ENCODE results near the gene MALAT1.

MALAT1 gene

DNA sequence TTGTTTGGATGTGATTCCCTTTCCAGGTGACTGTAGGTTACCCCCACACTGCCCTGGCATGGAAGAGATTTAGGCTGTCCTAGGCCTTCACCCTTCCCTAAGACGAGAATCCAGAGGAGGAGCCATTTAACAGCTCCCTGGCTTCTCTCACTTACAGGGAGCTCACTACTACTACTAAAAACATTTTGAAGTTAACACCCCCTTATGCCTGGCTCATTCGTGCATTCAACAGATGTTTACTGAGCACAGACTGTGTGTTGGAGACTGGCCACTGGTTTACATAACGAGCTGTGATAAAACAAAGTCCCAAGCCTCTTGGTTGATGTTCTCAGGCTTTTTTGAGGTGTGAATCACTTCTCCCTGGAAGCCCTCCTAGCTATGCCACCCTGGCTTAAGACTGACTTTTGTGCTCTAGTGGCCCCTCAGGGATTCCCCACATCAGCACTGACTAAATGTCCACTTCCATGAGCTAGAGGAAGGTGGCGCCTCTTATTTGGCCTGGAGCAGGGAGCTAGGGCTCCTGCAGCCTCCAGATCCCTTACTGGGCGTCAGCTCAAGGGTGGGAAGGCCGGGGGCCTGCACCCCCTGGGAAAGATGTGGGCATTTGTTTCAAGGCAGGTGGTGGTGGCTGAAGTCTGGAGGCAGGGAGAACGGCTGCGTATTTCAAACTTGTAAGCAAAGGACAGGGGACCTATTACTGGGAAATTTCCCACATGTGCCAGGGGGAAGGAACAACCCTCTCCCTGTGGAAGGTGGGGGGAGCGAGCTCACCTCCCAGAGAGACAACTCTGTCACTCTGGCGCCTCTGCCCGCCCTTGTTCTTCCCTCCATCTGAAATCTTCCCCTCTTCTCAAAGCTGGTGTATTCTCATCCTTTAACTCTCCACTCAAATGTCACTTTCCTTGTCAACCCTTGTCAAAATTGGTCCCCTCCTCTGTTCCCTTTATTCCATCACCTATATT is 19.4 kb upstream of the MALAT1 start:
- no peak for DNase-seq

DNA sequence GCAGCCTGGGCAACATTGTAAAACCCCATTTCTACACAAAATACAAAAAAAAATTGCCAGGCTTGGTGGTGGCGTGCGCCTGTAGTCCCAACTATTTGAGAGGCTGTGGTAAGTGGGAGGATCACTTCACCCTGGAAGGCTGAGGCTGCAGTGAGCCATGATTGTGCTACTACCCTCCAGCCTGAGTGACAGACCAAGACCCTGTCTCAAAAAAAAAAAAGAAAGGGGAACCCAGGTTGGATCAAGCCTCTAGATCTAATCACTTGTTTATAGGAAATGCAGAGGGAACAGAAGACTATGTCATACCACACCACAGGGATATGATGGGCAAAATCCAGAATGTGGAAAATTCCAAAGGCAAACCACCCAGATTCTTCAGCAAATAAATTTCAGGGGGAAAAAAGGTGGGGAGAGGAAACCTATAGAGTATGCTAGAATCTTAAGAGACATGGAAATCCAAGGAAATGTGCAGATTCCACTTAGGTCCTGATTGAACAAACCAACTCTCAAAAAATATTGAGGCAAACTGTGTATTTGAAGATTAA is 16.5 kb upstream of the MALAT1 start:
- DNase-seq: no peak

DNA sequence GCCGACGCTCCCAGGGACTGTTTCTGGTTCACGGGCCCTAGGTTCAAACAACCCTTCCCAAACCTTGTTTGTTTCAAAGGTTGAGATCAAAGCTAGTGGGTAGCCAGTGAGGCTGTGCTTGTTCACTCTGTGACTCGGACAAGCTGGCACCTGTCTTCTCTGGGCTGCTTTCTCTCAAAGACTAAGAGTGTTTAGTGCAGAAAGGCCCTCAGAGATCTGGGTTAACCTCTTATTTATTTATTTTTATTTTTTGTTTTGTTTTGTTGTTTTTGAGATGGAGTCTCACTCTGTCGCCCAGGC is 13.0 kb upstream of the MALAT1 start:
- DNase-seq: no peak

DNA sequence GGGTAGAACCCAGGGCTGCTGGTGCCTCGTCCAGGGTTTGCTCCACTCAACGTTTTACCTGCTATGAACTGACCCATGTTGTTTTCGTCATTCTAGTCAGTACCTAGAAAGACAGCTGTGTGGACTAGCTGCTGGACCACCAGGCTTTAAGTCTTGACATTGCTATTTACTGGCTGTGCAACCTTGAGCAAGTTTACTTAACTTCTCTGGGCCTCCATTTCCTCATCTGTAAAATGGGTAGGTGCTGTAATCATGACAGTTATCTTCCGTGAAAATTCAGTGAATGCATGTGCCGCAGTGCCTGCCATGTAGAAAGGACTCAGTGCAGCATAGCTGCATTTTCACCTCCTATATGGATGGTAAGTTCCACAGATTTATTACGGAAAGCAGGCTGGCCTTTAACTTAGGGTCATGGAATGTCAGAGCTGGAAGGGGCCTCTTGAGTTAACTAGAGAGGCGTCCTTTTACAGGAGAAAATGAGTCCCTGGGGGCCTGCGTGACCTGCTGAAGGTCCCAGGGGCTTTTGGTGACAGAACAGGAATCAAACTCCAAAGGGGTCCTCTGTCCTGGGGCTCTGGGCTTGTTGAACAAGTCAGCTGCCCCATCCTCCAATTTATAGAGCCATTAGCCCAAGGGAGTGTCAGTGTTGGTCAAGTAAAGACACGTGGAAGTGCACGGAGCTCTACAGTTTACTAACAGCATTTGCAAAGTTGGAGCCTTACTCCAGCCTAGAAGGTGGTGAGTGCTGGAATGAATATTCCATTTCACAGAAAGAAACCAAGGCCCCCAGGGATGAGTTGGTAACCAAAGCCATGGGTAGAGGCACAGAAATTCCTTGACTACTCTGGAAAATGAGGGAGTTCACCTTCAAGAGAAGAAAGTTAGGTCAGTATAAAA is 12.0 kb upstream of the MALAT1 start:
- DNase-seq: no peak

DNA sequence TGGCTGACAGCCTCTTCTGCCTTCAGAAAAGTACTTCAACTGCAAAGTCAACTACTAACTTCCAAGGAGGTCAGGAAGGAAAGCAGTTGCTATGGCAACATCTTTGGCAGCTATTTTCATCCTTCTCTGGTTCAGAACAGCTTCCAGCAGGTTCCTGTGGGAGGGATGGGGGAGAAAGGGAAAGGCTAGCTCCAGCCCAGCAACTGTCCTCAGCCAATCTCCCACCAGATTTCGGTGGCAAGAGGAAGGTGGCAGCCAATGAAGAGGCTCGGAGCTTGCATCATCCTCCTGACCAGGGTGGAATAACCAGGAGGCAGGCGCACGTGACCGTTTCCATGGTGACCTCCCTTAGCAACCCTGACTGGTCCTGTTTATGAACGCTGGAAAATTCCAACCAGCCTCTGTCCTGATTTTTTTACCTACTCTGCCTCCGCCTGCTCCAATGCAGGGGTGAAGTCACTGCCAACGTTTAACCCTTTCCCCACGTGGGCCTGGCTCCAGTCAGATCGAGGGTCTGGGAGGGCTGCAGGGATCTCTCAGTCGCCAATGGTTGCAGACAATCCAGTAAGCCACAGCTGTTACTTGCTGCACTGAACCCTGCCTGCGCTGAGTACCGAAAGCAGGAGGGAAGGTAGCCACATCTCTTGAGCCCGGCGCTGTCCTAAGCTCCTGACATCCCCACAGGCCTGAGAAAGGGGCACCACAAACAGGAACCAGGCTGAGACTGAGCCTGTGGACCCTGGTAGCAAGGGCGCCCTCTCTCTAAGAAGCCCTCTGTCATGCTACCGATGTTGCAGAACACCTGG is 11.2 kb upstream of the MALAT1 start:
- peak; percentile 98 for DNase-seq

DNA sequence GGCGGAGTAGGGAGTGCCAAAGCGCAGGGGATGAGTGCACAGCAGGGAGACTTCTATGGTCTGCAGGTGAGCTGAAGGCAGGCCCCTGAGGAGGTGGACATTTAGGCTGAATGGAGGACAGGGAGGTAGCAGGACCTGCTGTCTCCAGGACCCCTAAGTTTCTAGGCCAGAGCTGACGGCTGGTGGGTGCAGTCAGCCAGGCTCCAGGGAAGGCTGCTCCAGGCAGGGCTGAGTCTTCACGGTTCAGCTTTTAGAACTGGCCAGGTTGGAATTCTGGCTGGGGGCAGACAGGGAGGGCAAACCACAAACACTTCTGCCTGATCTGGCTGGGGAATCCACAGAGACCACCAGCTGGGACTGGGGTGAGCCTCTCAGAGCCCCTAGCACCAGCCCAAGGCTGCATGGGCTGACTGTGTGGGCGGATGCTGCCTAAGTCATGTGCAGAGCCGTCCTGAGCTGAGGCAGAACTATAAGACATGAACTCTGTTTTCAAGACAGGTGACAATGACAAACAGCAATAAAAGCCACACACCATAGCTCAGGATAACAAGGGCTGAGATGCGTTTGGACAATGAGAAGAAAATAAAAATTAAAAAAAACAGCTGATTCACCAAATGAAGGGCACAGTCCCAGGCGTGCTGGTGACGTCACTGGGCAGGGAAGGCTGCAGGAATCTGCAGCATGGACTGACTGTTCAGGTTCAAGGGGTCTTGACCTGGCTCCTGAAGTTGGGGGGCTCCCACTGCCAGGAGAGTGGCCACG is 10.4 kb upstream of the MALAT1 start:
- no peak for DNase-seq

DNA sequence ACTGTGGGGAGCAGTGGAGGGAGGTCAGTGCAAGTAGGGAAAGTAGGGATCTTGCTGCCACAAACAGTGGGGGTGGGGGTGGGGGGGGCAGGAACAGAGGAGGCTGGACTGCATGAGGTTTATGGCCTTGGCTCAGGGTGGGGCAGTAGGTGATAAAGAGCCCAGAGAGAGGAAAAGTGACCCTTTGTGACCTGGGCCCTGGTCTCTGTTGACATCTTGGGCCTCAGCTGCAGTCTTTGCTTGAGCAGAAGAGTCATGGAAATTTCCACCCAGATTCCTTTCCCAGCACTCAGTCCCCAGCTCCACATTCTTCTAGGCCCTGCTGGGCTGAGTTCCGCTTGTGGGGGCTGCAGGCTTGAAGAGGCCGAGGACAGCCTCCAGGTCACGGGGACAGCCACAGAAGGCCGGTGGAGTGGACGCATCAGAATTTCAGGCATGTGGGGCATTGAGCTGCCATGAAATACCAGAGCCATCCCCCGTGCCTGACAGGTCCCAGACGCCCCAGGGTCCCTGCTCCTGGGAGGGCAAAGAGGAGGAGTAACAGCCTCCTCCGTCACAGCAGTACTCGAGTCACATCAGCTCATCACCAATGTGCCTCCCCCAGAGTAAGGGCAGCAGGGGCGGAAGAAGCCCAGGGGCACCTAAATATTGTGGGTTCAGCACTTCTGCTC is 9.7 kb upstream of the MALAT1 start:
- DNase-seq: no peak

DNA sequence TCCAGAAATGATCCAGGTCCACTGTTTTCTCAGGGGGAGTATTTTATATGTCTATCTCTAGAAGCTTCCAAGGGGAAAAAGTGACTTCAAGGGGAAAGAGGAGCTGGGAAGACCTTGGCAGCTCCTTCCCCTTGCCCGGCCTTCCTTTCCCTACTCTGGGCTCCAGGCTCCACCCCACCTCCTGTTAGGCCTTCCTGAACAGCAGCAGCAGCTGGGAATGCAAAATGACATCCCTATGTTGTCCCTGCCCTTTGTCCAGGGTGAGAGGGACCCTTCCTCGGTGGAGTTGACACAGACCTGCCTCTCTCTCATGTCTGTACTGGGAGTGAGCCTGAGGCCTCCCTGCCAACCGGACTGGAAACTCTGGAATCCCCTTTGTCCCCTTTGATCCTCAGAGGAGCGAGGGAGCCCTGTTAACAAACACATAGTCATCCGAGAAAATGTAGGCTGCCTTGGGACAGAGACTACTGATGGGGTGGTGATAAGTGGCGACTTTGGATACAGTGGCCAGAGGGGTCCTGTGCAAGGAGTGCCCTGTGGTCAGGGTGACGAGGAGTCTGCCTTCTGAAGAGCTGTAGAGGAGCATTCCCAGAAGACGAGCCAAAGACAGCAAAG is 9.0 kb upstream of the MALAT1 start:
- DNase-seq: no peak

DNA sequence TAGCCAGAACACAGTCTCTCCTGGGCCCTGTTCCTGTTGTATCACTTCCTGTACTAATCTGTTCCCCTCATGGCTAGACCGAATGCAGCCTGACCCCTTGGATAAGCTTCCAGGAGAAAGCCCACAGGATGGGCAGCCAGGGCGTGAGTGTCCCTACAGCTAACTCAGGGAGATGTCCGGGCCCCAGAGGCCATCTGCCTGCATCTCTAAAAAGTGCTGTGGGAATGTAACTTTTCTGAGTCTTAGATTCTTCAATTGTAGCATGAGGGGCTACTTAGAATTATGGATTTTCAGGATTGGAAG is 7.7 kb upstream of the MALAT1 start:
- no peak for DNase-seq

DNA sequence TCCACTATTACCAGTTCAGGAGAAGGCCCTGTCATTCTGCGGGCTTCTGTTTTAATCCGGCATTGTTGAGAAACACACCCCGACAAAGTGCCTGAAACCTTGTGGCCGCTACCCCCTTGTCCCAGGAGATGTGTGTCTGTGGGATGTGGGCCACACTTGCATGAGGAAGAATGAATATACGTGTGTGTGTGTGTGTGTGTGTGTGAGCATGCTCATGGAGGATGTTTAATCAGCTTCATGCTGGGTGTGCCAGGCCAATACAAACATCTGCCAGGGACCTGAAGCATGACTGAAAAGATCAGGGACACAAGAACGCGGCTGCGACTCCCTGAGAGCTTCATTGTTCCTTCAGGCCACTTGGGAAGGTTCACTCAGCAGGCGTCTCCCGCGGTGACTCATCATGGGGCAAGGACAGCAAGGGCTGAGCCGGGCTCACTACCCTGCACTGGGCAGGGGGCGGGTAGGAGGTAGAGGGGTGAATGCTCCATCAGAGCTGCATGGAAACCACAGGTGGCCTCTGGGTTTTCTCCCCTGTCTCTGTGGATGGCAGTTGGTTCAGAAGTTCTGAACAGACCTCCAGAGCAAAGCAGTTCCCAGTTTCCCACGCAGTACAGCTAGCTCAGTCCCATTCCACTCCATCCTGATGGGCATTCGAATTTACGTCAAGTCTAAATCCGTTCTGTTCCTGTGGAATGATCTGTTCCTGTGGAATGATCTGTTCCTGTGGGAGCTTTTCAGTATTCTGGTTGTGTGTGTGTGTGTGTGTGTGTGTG is 7.0 kb upstream of the MALAT1 start:
- DNase-seq: peak; percentile 87

DNA sequence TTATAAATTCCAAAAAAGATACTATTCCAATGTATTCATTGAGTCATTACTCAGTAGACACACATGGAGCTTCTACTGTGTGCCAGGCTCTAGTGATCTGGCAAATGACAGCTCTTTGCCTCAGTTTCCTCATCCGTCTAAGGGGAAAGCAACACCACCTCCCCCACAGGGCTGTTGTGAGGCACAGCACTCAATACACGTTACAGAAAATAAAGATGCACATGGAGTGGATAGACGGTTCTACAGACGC is 6.5 kb upstream of the MALAT1 start:
- DNase-seq: no peak

DNA sequence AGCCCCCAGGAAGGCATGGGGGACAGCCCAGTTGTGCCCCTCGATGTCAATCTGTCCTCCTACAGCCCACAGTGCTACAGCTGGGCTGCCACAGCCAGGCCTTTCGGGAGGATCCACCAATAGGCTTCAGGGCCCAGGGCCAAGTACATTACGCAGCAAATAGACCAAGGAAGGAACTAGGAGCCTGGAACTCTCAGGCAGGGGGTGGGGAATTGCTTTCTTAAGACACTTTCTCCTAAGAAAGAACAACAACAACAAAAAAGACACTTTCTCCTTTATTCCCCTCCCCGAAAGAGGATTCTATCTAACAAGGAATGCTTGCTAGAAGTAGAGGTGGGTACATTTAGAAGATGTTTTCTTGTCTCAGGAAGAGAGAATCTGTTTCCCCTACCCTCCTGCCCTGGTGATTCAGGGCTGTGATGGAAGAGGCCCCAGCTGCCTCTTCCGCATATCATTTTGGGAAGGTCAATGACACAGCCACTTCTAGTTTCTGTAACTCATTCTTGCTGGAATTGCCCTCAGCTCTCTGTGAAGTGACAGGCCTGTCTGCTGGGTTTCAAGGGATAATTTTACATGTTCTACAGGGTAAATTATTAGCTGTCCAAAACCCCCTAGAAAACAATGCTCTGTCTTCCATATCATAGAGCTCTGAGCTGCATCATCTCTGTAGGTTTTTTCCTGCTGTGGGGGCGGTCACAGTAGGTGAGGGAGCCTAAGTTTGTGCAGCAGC is 6.0 kb upstream of the MALAT1 start:
- DNase-seq: no peak

DNA sequence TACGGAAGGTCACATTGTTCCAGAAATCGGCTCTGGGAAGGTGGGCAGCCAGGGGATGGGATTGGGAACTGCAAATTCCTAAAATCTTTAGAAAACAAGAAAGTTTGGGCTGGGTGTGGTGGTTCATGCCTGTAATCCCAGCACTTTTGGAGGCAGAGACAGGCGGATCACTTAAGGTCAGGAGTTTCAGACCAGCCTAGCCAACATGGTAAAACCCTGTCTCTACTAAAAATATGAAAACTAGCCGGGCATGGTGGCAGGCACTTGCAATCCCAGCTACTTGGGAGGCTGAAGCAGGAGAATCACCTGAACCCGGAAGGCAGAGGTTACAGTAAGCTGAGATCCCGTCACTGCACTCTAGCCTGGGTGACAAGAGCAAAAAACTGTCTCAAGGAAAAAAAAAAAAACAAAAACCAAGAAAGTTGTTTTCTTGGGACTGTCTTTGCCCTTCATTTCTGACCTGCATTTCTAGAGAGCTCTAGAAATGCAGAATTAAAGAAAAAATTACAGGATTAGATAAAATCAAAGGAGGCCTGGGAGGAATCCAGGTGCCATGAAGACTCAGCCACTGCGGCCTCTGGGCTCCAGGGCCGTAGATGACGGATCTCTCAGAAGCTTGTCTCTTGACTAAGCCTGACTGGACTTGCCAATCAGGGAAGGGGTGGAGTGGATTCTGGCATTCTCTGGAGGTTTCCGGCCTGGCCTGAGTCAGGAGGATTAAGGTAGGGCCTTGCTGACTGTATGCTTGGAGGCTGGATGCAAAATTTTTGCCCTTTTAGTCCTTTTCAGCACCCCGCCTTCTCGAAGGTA is 5.3 kb upstream of the MALAT1 start:
- no peak for DNase-seq

DNA sequence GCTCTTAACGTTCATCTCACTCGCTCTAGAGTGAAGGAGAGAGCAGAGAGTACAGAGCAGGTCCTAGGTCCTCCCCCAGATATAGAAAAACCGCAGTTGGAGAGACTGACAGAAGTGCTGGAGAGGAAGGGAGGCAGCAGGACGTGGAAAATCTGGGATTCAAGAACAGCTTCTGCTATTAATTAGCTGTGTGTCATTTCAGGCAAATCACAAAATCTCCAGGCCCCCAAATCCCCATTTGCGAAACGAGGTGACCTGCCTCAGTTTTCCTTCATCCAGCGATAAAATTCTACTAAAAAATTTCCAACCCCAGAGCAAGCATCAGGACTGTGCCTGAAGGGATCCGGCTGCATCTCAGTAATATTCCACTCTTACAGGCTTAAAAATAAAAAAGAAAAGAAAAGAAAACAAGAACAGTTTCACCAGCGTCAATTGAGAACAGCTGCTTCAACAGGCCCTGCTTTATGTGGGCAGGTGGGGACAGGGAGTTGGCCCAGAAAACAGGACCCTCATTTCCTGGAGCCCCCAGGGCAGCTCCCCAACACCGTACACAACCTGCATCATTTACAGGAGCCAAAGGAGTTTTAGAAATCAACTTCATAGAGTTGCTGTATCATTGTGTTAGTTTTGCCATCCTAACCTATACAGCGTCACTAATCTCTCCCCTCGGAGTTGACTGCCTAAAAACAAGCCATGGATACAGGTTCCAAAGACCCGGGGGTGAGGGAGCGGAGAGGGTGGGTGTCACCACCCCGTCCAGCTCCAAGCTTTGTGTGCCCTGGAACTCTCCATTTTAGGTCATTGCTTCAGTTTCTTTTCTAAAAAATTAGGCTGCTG is 2.3 kb upstream of the MALAT1 start:
- DNase-seq: no peak

DNA sequence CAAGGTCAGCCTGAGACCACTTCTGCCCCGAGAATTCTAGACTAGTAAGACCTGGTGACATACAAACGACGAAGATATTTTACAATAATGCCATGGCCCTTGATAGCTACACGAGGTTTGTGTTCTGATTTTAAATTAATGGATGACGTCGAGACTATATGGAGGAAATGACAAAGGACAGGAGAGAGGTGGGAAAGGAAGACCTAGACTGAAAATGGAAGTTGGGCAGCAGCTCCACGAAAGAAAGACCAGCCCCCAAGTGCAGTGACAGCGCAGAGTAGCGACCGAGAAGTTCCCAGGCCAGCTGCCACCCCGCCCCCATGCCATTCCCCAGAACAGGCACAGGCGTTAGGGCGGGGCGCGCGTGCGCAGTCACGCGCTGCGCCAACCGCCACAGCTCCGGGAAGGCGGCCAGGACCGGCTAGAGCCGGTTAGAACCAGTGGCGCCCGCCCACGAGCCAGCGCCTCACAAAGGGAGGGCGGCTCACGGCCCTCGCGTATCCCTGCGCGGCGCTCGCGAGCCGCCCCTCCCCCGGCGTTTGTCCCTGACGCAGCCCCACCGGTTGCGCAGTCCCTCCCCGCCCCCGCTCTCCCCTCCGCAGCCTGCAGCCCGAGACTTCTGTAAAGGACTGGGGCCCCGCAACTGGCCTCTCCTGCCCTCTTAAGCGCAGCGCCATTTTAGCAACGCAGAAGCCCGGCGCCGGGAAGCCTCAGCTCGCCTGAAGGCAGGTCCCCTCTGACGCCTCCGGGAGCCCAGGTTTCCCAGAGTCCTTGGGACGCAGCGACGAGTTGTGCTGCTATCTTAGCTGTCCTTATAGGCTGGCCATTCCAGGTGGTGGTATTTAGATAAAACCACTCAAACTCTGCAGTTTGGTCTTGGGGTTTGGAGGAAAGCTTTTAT is 1.5 kb upstream of the MALAT1 start:
- DNase-seq: peak; percentile 96

DNA sequence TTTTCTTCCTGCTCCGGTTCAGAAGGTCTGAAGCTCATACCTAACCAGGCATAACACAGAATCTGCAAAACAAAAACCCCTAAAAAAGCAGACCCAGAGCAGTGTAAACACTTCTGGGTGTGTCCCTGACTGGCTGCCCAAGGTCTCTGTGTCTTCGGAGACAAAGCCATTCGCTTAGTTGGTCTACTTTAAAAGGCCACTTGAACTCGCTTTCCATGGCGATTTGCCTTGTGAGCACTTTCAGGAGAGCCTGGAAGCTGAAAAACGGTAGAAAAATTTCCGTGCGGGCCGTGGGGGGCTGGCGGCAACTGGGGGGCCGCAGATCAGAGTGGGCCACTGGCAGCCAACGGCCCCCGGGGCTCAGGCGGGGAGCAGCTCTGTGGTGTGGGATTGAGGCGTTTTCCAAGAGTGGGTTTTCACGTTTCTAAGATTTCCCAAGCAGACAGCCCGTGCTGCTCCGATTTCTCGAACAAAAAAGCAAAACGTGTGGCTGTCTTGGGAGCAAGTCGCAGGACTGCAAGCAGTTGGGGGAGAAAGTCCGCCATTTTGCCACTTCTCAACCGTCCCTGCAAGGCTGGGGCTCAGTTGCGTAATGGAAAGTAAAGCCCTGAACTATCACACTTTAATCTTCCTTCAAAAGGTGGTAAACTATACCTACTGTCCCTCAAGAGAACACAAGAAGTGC is 661 bp upstream of the MALAT1 start:
- no peak for DNase-seq

DNA sequence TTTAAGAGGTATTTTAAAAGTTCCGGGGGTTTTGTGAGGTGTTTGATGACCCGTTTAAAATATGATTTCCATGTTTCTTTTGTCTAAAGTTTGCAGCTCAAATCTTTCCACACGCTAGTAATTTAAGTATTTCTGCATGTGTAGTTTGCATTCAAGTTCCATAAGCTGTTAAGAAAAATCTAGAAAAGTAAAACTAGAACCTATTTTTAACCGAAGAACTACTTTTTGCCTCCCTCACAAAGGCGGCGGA is 193 bp upstream of the MALAT1 start:
- no peak for DNase-seq
